HepG2 (cell line): ENCODE data around the gene RERG. TPM values are rescaled to one million over a fixed set of nuclear protein-coding genes. Genes with fewer than 3 reads are reported as not detected.
A peak's percentile ranks its signal among the peaks of the same experiment; 100 is the strongest.

ENCODE experiments used
- ATAC-seq: fragments of 200-7000 bp; cut with Tn5 transposase; 3 replicates; pipeline ENCODE4 v1.9.1; 2020; ENCODE audit warnings: mild to moderate bottlenecking, moderate library complexity
- BruUV-seq: library from RNA; stranded (reverse); fragments of 400-500 nt; replicated peaks from 2 replicates; lab custom pipeline; 2021; lab: Mats Ljungman, UMichigan
- CTCF ChIA-PET: fragments of 300-600 bp; formaldehyde crosslinking; extraction: SDS; loops from one replicate; lab custom pipeline; 2021; ENCODE audit warnings: low total read pairs, inconsistent platforms, low intra/inter-chr PET ratio; lab: Yijun Ruan, JAX
- POLR2A ChIA-PET: fragments of 350-600 bp; sonication (Branson Sonifier 250); formaldehyde crosslinking; loops from one replicate; lab custom pipeline; 2020; ENCODE audit warnings: antibody characterized with exemption, inconsistent platforms; lab: Yijun Ruan, JAX
- DNase-seq: peaks from one replicate; pipeline ENCODE4 v3.0.0-alpha.2; 2015; ENCODE audit warnings: low spot score
- FAIRE-seq: peaks from 3 replicates; lab custom pipeline; 2011; peaks lifted over from hg19 to GRCh38; lab: Jason Lieb, UNC
- H2AFZ ChIP-seq: one replicate; pipeline ENCODE4 v1.6.1; 2011; ENCODE audit warnings: low read length, inconsistent platforms
- H3K27ac ChIP-seq: fragments of 300-600 bp; 3 replicates; pipeline ENCODE4 v1.8.0; 2011; ENCODE audit warnings: mixed run types, mild to moderate bottlenecking, mixed read lengths, low read length, inconsistent platforms; ENCODE audit not compliant: insufficient read depth; ENCODE audit errors: extremely low read length
- H3K27me3 ChIP-seq, 2 experiments: fragments of 200-600 bp in 1 of 2; 2 replicates in 1 of 2; 3 replicates in 1 of 2; pipeline versions ENCODE4 v1.6.0 to v1.8.0; 2011; ENCODE audit warnings: low read length in 2 of 2, mild to moderate bottlenecking in 2 of 2, moderate library complexity in 2 of 2, inconsistent platforms in 1 of 2; ENCODE audit not compliant: insufficient read depth in 2 of 2, control insufficient read depth in 1 of 2
- H3K36me3 ChIP-seq, 2 experiments: fragments of 200-600 bp in 1 of 2; replicated peaks in 1 of 2; 2 replicates in 1 of 2; 3 replicates in 1 of 2; pipeline versions ENCODE4 v1.5.1 to v1.8.0; 2011; ENCODE audit warnings: low read length in 2 of 2, inconsistent platforms in 1 of 2; ENCODE audit not compliant: insufficient read depth in 2 of 2, control insufficient read depth in 1 of 2
- H3K4me1 ChIP-seq: 2 replicates; pipeline ENCODE4 v1.5.1; 2012; ENCODE audit warnings: low read length, inconsistent platforms; ENCODE audit not compliant: insufficient read depth
- H3K4me2 ChIP-seq: 2 replicates; pipeline ENCODE4 v1.6.0; 2011; ENCODE audit warnings: low read depth, low read length, inconsistent platforms
- H3K4me3 ChIP-seq, 3 experiments: fragments of 200-600 bp in 1 of 3; sonication (generic), shearing (Covaris generic) in 1 of 3; replicated peaks in 1 of 3; 2 replicates each; pipeline ENCODE4 v1.5.1; 2011 to 2016; ENCODE audit warnings: low read length in 3 of 3, inconsistent platforms in 2 of 3, low read depth in 2 of 3, mild to moderate bottlenecking in 2 of 3, control low read depth in 1 of 3, mixed read lengths in 1 of 3; ENCODE audit not compliant: insufficient read depth in 1 of 3
- H3K79me2 ChIP-seq: one replicate; pipeline ENCODE4 v1.6.1; 2011; ENCODE audit warnings: low read length, inconsistent platforms; ENCODE audit not compliant: insufficient read depth
- H3K9ac ChIP-seq: 2 replicates; pipeline ENCODE4 v1.6.0; 2011; ENCODE audit warnings: mild to moderate bottlenecking, low read depth, low read length, inconsistent platforms; ENCODE audit not compliant: insufficient read depth
- H3K9me3 ChIP-seq: 2 replicates; pipeline ENCODE4 v1.5.1; 2012; ENCODE audit warnings: mild to moderate bottlenecking, low read length
- H4K20me1 ChIP-seq: 2 replicates; pipeline ENCODE4 v1.6.0; 2011; ENCODE audit warnings: inconsistent platforms, mild to moderate bottlenecking, low read length, moderate library complexity; ENCODE audit not compliant: insufficient read depth
- HNRNPK ChIP-seq: fragments of 200-400 bp; formaldehyde crosslinking; IDR thresholded peaks from 2 replicates; pipeline ENCODE4 v1.6.1; 2018; ENCODE audit warnings: low read length, low read depth, moderate library complexity, mild to moderate bottlenecking; ENCODE audit not compliant: poor library complexity, severe bottlenecking
- IRX3 ChIP-seq: sonication (generic); formaldehyde crosslinking; IDR thresholded peaks from 2 replicates; pipeline ENCODE4 v1.8.1; 2023; ENCODE audit warnings: mild to moderate bottlenecking, low read depth, missing genetic modification reagents, borderline replicate concordance
- MTA1 ChIP-seq: sonication (generic); formaldehyde crosslinking; IDR thresholded peaks from 2 replicates; pipeline ENCODE4 v1.4.0; 2020; ENCODE audit warnings: missing genetic modification reagents, mild to moderate bottlenecking, borderline replicate concordance
- NR2F6 ChIP-seq, 2 experiments: IDR thresholded peaks; 2 replicates each; pipeline ENCODE4 v1.6.1; 2016; ENCODE audit warnings: antibody characterized with exemption in 1 of 2, mild to moderate bottlenecking in 1 of 2
- PCBP1 ChIP-seq: fragments of 200-400 bp; formaldehyde crosslinking; IDR thresholded peaks from 2 replicates; pipeline ENCODE4 v1.6.1; 2017; ENCODE audit warnings: mild to moderate bottlenecking, low read depth, low read length, borderline replicate concordance
- PCBP2 ChIP-seq: fragments of 200-400 bp; formaldehyde crosslinking; optimal IDR thresholded peaks from 2 replicates; pipeline ENCODE3; 2018; ENCODE audit warnings: low read length, low read depth; ENCODE audit not compliant: poor library complexity, severe bottlenecking
- RBM39 ChIP-seq: fragments of 200-400 bp; formaldehyde crosslinking; IDR thresholded peaks from one replicate; pipeline ENCODE4 v1.6.1; 2018; ENCODE audit warnings: antibody characterized with exemption, mild to moderate bottlenecking, low read depth, low read length; ENCODE audit not compliant: poor library complexity, severe bottlenecking
- WGBS: methylation state at CpG from one replicate; pipeline ENCODE4 v1.1.6; 2017; ENCODE audit warnings: low lambda C conversion rate; 5-methylcytosine and 5-hydroxymethylcytosine counted together
- in situ Hi-C: cut with HindIII; loops from 2 replicates; pipeline ENCODE4 v1.10.0; 2017; ENCODE audit warnings: low pct_unique_long_range_greater_than_20kb; ENCODE audit not compliant: extremely low pct_ligation_motif_present
- intact Hi-C: fragments of 100-400 bp; cut with micrococcal nuclease; formaldehyde crosslinking; loops from one replicate; pipeline ENCODE4 v1.10.0; 2022; ENCODE audit not compliant: unreplicated experiment
- polyA plus RNA-seq, 8 experiments: library from polyadenylated mRNA; depleted of rRNA in 3 of 8; stranded (reverse) in 7 of 8; unstranded in 1 of 8; fragments of >200 nt; fragmentation: Illumina TruSeq in 4 of 8; extraction: Trizol in 4 of 8; gene quantifications; 2 replicates each; pipeline versions ENCODE4 v1.2.1 to v1.2.3, GENCODE V29; 2011 to 2016; ENCODE audit warnings: low read depth in 4 of 8, missing spikeins in 1 of 8, mixed read lengths in 1 of 8; ENCODE audit not compliant: insufficient read depth in 1 of 8
- total RNA-seq, 5 experiments: library from RNA; depleted of rRNA; stranded (reverse); fragments of >200 nt; fragmentation: Illumina TruSeq; extraction: Trizol; gene quantifications; 2 replicates each; pipeline ENCODE4 v1.2.3, GENCODE V29; 2016; ENCODE audit warnings: low read depth in 1 of 5

RERG gene
- total and polyA plus RNA-seq, 2 of the 13 experiments (the other 11 are each of a cell fraction or from before 2014, with no cell fraction given), result not detected

DNA sequence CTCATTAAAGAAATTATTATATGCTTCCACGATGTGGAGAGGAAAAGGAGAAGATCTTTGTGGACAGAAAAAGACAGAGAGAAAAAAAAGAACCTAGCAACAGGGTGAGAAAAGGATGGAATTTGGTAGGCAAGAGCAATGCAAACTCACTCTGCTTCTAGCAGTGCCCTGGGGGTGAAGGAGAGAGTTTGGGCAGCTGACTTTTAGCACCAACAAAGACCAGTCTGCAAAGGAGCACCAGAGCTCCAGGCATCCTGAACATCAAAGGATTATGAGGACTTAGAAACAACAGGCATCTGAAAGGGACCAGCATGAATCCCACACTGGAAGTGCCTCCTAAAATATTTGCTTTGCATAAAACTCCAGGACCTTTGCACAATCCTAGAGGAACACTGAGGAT, 32.8 kb upstream of the RERG start:
- Histone ChIP-seq H3K4me2 (no peak overlapping the region), H3K27ac (no peak overlapping the region), H3K9ac (no peak overlapping the region), H3K4me1 (no peaks in the 10 kb centered on the region), H3K4me3 (no peak overlapping the region), H3K27me3 (no peaks in the 10 kb centered on the region), H2AFZ (no peak overlapping the region), H3K79me2 (no peaks in the 10 kb centered on the region), H3K36me3 (no peaks in the 10 kb centered on the region), H3K9me3 (no peaks in the 10 kb centered on the region), H4K20me1 (no peaks in the 10 kb centered on the region)
- no peak for ATAC-seq
- BruUV-seq, result no TSS peak
- in situ Hi-C loops, result no loop called here
- DNase-seq, result no peak
- 0% methylated on average over 1 of the region's 1 CpG for WGBS
- intact Hi-C loops, result no loop called here
- POLR2A ChIA-PET, result no interaction called here
- no peak for FAIRE-seq
- TF ChIP-seq IRX3 (no peak), MTA1 (CRISPR knock-in tag) (no peak)
- CTCF ChIA-PET, result no interaction called here

DNA sequence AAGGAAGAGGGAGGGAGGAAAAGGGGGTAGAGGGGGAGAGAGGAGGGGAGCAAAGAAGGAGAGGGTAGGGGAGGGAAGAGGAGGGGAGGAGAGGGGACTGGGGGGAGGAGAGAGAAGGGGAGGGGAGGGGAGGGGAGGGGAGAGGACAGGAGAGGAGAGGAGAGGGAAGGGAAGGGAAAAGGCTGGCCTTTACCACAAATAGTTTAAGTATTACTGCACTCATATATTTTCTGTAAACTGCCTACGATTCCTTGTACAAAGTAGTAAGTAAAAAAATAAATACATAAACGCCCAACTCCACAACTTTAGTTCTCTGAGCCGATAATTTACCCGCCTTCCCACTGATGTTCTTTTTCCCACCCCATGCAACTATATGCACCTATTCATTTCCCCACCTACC, 23.7 kb upstream of the RERG start:
- H3K4me1 ChIP-seq, result no peaks in the 10 kb centered on the region
- 24% methylated on average over 4 of the region's 4 CpGs for WGBS
- H3K27ac ChIP-seq, result no peak overlapping the region
- intact Hi-C loops (no loop called here), in situ Hi-C loops (no loop called here)
- no peak for FAIRE-seq
- H3K27me3 ChIP-seq, result no peaks in the 10 kb centered on the region
- H3K9ac ChIP-seq, result no peak overlapping the region
- BruUV-seq, result no TSS peak
- H3K4me3 ChIP-seq, result no peak overlapping the region
- CTCF ChIA-PET, result no interaction called here
- H2AFZ ChIP-seq, result no peak overlapping the region
- no peaks in the 10 kb centered on the region for H3K36me3 ChIP-seq
- H3K79me2 ChIP-seq, result no peaks in the 10 kb centered on the region
- H3K9me3 ChIP-seq, result no peaks in the 10 kb centered on the region
- no peak for ATAC-seq
- TF ChIP-seq HNRNPK, result peak; percentile 97
- TF ChIP-seq PCBP1, result 0 out of 2 replicates have a peak, but pooled peaks have one; percentile 53
- no peak for TF ChIP-seq NR2F6 (IDR thresholded peaks at IDR 0.05)
- no peak for TF ChIP-seq NR2F6 (CRISPR knock-in tag; IDR thresholded peaks at IDR 0.05)
- TF ChIP-seq RBM39, result no peak
- TF ChIP-seq PCBP2, result peak; percentile 59
- DNase-seq, result no peak
- no peak overlapping the region for H3K4me2 ChIP-seq
- POLR2A ChIA-PET, result no interaction called here
- H4K20me1 ChIP-seq, result no peaks in the 10 kb centered on the region
